Stimulated activated CD8-positive, alpha-beta memory T cell treated with anti-CD3 and anti-CD28 coated beads, Interleukin-12 subunit alpha, Interleukin-12 subunit beta, amount 100 ng/mL, for 1 hour (primary cell): ENCODE measurements around the gene AFF3.

Experiments
- DNase-seq: peaks from one replicate; pipeline ENCODE4 v3.0.0-alpha.2; 2020; ENCODE audit warnings: low read depth

AFF3 gene

DNA sequence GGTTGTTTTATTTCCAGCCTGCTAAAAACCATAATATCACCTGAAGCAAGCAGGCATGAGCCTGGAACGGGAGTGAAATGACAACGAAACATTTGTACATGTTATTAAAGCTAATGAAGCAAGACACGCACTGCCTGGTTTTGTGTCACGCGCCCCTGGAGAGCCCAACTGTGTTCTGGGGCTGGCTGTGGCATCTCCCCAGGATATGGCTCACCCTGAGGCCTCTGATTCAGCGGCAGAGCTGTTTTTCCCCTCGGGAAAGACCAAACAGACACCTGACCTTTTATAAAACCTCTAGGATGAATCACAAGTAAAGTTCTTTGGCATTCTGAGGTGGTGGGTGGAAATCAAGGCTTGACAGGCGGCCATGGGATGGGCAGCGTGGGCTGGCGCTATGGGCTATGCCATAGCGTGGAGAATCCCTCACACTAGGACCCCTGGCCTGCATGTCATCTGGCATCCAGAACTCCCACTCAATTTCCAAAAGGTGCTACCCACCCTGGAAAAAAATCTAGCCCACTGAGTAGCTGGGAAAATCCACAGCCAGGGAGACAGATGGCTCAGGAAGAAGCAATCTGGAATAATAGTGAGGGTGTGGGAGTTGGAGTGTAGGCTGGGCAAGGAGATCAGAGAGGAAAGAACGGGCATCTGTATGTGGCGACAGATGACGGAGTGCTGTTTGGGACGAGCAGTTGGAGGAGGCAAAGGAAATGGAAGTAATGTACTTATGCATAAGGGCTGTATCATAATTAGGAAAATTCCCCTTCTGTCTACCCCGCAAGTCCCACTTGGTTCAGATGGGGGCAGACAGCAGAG is 262.0 kb downstream of the AFF3 start:
- DNase-seq, result no peak

DNA sequence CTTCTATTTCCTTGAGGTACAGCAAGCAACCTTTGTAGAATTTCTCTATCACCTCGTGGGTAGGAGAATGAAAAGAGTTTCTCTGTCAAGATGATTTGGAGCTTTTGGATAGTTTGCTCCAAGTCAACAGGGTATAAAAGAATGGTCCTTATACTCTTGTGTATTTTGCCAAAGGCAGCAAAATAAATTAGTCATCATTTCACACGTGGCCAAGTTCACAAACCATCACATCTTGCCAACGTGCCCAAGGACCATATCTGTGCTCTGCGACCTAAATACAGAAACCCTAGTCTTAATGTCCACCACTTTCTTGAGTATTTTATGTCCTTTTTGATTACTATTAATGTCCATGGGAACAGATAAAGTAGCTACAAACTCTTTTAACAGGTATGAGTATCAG is 262.9 kb downstream of the AFF3 start:
- no peak for DNase-seq

DNA sequence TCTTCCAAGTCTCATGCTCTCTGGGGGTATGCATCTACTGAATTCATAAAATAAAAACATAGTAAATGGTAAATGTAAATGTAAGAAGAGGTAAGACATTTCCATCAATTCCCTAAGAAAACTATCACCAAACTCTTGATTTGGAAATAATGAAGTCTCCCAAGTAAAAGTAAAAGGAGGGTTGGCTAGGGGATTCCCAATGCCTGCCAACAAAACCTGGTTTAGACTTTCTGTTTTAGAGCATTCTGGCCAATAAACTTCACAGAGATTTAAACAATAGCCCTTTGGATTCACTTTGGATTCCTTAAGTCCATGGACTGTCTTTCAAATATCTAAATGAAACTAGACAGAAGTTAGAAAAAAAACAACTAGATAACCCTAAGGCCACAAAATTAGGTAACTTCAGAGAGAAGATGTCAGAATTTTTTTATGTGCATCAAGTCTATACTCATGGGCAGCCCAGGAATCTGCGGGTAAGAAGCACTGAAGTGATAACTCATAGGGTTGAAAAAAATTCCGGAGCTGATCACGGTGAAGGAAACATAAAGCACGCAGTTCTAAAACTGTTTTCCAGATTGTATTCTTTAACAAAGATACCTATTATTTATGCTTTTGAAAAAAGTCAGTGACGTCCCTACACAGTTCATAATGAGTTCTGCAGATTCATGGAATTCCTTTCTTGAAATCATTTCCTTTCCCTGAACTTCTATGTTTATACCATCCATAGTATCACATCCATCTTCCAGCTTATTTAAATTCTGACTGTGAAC is 263.6 kb downstream of the AFF3 start:
- DNase-seq, result no peak

DNA sequence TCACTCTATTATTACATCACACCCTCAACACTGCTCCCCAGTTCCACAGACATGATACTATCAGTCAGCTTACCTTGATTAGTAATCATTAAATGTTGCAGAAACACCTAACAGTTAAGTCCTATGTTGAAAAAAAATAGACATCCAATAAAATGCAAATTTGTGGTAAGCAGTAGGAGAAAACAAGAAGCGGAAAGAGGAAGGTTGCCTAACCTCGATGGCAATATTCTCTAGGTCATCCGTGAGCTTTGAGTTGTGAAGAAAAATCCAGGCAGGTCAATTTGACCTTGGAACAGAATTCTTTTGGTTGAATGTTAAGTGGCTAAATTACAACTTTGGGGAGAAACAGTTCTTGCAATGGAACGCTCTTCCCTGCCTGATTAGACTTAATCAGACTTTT is 264.4 kb downstream of the AFF3 start:
- DNase-seq, result no peak

DNA sequence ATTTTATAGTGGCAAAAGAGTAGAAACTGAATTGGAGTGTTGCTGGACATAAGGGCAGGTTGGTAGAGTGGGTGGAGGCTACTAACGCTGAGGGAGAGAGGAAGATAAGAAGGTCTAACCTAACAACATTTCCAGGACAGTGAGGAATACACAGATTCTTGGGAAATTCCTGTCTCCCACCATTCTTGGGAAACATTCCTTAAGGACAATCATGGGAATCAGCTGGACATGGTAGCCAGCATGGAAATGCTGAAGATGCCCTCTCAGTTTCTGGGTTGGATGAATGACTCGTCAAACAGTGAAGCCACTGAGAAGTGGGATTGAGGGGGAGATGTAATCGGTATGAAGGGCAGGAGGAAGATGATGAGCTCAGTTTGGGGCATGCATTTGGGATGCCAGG is 265.4 kb downstream of the AFF3 start:
- no peak for DNase-seq

DNA sequence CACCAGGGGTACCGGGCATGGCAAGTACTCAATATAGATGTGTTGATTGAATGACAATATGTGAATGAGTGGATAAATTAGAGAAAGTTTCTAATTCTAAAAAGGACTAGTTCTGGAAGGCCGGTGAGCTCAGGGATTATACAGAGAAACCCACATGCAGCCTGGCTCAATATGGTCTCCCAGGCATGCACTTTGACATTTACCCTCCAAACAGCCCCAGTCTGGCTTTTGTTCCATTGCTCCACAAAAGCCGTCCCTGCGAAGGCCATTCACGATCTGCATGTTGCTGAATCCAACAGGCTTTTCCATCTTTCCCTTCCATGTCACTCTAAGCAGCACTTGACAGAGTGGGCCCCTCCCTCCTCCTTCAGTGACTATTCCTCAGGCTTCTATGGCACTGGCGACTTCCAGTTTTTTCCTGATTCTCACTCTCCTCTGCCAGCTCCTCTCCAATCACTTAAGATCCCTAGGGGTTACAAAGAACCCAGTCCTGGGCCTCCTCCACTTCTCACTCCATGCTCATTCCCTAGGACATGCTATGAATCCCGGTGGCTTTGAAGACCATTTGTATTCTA is 266.7 kb downstream of the AFF3 start:
- DNase-seq, result no peak

DNA sequence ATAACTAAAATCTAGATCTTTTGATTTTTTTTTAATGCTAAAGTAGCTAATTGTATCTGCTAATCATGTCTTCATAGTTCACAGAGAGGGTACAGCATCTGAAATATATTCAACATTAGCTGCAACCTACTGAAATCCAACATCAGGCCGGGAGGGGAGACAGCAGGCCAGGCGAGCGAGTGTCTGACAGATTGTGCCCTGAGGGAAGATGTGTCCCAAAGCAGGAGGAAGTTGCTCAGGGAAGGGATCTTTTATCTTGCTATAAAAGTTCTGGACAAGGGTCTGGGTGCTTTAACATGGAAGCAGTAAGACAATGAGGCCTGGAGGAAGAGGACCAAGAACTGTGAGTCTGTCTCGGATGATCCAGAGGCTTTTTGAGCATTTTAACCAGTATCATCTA is 274.1 kb downstream of the AFF3 start:
- no peak for DNase-seq

DNA sequence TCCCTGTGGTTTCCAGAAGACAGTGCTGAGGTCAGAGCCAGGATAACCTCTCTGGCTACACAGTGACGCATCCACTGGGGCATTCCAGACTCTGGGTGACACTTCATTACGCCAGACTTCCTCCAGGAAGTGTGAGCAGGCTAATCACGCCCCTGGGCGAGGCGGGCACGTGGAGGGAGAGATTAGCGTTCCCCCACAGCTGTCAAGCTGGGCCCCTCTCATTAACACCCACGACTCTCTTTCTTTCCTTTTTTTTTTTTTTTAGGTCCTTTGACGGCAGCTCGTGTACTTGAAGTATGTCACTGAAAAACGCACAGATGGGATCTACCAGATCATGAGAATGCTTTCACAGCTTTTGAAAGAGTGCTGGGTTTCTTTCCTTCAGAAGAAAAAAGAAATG is 274.6 kb downstream of the AFF3 start:
- no peak for DNase-seq

DNA sequence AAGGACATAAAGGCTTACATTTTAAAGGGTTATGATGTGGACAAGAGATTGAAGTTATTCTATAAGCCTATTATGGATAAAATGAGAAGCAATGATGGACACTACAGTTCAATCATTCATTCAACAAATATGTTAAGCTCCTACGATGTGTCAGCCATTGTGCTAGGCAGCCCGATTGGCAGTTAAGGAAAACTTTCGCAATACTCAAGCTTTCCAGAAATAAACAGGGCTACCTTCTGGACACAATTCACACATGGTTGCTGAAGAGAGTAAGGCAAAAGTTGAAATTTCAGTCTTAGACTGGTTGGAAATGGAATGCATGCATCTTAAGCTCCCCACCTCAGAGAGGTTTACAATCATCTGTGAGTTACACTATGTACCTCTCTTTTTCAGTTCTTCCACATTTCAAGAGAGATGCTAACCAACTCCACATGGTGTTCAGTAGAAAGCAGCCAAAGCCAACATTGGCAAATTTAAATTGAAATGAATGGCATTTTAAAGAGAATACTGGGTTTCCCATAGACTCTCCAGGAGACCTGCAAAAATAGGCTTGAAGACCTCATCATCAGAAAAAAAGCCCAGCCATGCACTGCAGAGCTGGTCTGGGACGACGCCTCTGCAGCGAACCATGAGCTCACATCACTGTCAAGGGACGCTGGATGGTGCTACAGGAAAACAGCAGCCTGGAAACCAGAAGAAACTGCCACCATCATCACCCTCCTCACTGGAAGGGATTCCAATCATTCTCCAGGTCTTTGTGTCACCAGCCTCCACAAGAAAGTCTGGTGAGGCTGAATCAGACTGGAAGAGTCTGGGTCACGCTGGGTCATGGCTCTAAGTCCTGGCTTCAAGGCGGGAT is 276.3 kb downstream of the AFF3 start:
- no peak for DNase-seq

DNA sequence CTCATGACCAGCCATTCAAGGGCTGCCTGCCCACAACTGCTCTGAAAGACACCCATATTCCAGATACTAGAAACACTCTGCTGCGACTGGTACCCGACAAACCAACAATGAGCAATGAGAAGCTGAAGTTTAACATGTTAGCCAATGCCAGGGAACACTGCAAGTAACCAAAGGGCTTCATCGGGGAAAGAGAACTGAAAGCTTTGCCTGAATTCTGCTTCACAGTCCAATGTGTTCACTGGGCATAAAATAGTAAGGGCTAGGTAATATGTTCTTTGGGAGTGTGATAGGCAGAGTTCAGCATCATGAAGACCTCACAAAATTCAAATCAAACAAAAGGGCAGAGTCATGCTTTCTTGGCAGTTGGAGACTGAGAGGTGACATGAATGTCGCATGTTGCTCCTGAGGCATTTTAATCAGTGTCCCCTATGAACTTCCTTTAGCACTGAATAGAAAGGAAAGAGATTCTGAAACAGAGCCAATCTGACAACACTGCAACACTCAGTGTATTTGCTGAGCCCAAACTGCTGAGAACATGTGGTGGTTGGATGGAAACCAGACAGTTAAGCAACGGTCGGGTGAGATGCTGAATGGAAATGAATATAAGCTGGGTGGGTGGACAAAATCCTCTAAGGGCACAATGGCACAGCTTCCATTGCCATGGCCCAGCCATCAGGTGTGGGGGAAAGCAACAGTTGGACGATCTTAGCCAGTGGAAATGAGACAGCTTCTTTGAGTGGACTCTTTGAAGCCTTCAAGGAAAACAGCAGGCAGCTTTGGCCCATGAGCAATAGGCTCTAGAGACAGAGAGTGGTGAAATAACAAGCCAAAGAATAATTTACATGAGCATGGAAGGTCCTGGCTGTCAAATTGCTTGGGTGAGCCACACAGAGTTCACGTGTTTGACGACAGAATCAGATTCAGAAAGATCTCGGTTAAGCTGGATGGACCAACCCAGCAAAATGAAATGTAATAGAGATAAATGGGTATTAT is 277.5 kb downstream of the AFF3 start:
- no peak for DNase-seq

DNA sequence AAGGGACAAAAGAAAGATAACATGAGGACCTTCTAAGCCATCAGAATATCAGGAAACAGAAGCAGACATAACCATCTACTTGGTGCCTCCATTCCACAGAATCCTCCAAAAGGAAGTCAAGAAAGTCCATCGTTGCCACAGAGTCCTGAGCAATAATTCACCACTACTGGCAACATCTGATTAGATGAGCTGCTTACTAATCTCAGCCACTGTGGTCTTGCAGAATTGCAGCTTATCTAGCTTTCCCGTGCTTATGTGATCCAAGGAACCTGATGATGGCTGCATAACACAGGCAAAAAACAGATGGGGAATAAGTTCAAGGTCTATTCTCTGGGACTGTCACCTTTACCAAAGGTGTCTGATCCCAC is 278.5 kb downstream of the AFF3 start:
- no peak for DNase-seq

DNA sequence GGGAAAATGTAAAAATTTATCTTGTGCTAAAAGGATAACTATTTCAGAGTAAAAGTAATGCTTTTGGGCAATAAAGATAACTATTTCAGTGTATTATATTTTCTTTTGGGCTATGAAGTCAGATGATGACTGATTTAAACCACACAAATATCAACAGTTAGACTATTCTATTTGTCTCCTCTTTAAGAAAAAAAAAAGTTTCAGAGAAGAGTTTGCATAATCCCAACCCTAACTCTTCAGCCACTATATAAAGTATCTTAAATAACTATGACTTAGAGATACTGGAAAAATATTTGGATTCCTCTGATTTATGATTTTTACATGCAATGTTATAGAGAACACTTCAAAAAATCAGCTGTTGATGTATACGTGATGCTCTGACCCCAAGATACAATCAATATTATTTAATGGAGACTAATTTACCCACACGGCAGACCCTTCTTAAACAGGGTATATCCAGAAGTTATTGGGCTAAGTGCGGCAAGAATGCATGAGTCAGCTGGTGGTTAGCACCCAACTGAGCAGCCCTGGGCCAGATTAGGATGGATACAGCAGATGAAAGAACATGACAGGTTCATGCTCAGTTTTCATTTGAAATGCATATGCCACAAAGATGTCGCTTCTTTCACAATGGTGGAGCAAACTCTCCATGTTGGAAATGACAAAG is 279.0 kb downstream of the AFF3 start:
- DNase-seq, result no peak

DNA sequence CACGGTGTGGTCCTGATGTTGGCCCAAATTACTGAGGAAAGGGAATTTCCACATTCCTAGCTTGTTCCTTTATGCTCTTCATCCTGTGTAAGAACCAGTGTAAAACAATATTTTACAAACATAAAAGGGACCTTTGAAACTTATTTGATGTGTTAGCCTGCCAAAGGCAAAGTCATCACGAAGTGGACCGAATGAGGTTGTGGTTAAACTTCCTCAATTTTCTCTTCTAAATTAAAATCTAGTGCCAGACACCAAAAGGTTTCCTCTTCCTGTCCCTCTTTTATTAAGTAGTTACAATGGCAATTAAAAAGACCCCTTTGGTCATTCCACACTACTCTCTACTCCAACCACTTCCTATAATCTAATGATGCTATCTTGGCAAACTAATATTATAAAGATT is 279.8 kb downstream of the AFF3 start:
- DNase-seq, result no peak

DNA sequence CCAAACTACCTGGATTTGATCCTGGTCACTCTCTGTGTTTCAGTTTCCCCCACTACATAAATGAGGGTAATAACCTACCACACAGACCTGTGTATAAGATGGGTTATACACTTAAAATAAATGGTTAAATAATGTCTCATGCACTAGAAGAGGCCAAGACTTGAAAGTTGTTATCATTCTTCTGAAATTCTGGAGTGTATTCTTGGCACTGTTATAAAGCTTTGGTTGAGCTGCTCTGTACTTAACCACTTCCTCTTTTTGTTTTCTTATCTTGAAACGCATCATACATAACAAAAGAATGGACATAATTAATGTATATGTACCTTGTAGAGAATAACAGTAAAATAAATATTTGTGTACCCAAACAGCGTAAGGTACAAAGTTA is 281.0 kb downstream of the AFF3 start:
- no peak for DNase-seq

DNA sequence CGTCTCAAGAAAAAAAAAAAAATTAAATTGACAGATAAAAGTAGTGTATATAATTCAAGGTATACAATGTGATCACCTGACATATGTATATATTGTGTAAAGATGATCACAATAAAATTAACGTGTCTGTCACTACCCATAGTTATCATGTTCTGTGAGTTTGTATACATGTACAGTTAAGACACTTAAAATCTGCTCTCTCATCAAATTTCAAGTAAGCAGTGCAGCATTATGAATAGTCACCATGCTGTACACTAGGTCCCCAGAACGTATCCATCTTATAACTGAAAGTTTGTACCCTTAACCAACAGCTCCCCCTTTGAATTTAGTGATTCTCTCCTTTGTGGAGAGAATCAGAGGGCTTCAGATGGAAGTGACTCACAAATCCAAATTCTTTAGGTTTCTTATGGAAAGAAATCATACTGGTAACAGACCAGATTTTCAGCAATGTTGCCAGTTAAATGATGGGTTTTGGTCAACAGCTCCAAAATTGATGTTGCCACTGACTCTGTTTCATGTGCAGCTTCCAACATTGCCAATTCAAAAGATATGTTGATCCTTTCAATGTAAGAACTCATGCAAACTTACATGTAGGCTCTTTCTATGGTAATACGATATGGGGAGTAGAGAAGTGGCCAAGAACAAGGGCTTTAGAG is 281.5 kb downstream of the AFF3 start:
- DNase-seq, result no peak

DNA sequence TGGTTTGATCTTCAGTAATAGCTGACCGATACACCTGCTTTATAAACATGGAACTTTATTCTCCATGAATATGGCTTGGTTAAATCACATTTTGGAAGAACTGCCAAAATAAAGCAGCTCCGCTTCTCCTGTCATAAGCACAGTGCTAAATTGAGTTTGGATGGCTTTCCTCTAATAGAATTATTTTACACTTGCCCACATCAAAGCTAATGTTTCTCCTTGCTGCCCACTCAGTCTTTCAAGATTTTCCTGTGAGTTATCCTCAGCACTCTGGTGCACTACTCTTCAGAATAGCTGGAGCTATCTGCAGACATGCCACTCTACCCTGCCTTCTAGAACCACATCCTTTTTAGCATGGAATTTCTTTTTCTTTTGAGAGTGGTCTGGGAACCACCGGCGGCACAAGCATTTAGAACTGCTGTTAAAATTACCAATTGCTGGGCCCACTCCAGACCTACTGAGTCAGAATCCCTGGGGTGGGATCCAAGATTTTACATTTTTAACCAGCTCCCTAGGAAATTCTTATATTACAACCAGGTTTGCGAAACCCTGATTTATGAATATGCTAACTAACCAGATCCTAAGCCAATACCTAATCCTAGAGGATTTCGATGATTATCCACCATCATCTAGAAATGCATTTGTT is 283.3 kb downstream of the AFF3 start:
- no peak for DNase-seq

DNA sequence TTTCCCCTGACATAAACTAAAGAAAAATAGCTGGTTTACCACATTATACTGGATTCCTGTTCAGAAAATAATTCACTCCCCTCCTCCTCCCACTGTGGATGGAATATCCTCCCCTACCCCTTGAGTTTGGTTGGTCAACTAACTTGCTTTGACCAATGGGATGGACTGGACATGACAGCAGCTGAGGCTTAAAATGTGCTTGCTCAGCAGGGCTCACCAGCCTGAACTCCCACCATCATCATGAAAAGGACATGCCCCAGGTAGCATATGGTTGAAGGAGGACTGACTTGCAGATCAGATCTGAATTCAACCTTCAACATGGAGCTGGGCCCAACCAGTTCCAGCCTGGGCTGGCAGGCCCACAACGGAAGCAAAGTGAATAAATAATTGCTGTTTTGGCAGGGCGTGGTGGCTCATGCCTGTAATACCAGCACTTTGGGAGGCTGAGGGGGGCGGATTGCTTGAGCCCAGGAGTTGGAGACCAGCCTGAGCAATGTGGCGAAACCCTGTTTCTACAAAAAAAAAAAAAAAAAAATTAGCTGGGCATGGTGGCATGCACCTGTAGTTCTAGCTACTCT is 284.4 kb downstream of the AFF3 start:
- DNase-seq, result no peak

DNA sequence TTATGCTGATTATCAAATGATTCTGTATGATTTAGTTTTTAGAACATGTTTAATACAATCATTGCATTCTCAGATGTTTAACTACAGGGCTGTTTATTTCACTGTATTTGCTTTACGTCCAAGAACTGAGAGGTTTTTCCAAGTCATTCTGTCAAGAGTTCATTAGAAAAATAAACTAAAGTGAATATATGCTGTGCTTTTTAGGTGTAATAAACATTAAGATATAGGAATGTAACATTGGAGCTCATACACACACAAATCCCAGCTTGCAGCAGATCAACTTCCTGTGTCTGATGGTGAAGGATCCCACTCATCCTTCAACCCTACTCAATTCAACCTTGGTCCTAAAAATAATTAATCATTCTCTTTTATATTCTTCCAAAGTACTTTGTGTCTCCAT is 285.0 kb downstream of the AFF3 start:
- DNase-seq, result no peak

DNA sequence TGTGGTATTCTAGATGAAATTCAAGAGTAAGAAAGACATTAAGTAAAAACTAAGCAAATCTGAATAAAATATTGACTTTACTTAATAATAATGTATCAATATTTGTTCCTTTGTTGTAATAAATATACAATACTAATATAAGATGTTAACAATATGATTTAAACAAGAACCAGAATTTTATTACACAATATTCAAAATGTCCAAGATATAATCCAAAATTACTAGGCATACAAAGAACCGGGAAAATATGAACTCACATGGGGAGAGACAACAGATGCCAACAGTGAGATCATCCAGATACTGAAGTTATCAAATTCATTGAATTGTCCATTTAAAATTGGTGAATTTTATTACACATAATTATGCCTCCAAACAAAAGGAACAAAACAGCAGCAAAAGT is 286.3 kb downstream of the AFF3 start:
- DNase-seq, result no peak
